Measurements from ENCODE around the gene TRPM8.

TRPM8 gene

DNA sequence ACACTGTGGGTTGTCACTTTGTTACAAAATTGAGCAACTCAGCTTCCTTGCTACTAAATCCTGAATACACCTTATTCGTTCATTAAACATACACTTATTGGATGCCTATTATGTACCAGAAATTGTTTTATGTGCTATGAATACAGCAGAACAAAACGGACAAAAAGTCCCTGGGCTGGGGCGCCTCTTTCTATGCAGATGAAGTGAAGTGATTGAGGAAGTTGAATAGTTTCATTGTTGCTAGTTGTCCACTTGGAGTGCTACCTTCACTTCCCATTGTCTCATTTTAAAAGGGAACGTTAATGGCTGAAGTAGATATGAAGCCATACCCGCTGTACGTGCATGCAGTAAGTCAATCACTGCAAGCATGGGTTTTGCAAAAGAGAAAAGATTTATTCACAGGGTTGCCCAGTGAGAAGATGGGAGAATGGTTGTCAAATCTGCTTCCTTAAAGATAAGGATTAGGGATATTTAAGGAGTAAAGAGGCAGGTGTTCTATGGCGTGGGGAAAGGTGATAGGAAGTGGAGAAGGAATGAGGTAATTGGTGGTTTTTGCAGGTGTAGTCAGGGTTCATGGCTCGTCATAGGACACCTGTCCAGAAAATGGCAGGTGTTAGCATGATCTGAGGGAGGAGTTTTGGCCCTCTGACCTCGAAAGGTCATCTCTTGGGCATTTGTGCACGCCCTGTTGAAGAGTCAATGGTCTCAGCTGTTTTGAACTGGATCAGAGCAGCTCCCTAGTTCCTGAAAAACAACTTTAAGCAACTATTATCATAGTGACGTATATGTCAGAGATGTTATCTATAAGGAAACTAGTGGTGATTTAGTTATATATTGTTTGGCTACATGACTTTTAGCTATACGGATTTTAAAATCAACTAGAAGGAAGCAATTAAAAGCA is 23.5 kb downstream of the TRPM8 start:
- Histone ChIP-seq H3K4me1 (ENCODE audit: control insufficient read depth, insufficient read depth, low read length) (peaks cover 5% of the 10 kb centered on the region), H3K4me3 (ENCODE audit: low read length) (no peak overlapping the region), H3K36me3 (ENCODE audit: control insufficient read depth, insufficient read depth, low read length) (no peaks in the 10 kb centered on the region), H3K9ac (ENCODE audit: low read length) (no peak overlapping the region), H3K9me3 (ENCODE audit: control insufficient read depth, low read length) (no peaks in the 10 kb centered on the region), H3K27me3 (ENCODE audit: control insufficient read depth, insufficient read depth, low read length) (peaks cover 5% of the 10 kb centered on the region)

GRCh38 chr2:233942731-233943130 is 25.6 kb downstream of the TRPM8 start:
- Histone ChIP-seq H3K9me3 (ENCODE audit: control insufficient read depth, low read length) (no peaks in the 10 kb centered on the region), H3K4me1 (ENCODE audit: control insufficient read depth, insufficient read depth, low read length) (peaks cover 5% of the 10 kb centered on the region), H3K9ac (ENCODE audit: low read length) (no peak overlapping the region), H3K4me3 (ENCODE audit: low read length) (no peak overlapping the region), H3K27me3 (ENCODE audit: control insufficient read depth, insufficient read depth, low read length) (peaks cover 5% of the 10 kb centered on the region), H3K36me3 (ENCODE audit: control insufficient read depth, insufficient read depth, low read length) (no peaks in the 10 kb centered on the region)

DNA sequence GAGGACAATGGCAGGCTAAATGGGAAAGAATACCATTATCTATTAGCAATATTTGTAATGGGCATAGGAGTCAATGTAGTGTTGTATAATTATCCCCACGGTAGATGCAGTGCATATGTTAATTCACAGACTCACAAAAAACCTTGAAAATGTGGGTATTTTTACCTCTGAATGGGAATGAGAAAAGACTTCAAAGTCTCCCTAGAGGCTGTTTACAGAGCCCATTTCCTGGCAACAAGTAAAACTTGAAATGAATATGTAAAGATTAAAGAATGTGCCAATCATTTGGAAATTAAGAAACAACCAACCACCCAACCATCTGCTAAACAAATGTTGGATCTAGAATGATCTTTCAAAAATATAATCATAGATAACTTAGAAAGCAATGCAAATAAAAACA is 27.1 kb downstream of the TRPM8 start:
- Histone ChIP-seq H3K9me3 (ENCODE audit: control insufficient read depth, low read length) (no peaks in the 10 kb centered on the region), H3K4me1 (ENCODE audit: control insufficient read depth, insufficient read depth, low read length) (peaks cover 5% of the 10 kb centered on the region), H3K27me3 (ENCODE audit: control insufficient read depth, insufficient read depth, low read length) (no peaks in the 10 kb centered on the region)

DNA sequence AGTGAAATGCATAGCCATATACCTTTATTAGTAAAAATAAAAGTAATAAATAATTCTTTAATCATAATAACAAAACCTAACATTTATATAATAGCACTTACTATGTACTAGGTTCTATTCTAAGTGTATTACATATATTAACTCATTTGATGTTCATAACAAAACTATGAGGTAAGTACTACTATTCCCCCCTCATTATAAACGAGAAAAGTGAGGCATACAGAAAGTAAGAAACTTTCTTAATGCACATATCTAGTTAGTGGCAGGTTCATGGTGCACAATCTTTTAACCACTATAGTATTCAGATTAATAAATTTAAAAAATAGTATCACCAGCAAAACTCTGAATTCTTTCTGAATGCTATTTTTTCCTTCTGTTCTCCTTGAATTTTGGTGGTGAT is 27.5 kb downstream of the TRPM8 start:
- no peak overlapping the region for H3K9ac ChIP-seq (ENCODE audit: low read length)
- no peaks in the 10 kb centered on the region for H3K36me3 ChIP-seq (ENCODE audit: control insufficient read depth, insufficient read depth, low read length)
- peaks cover 5% of the 10 kb centered on the region for H3K4me1 ChIP-seq (ENCODE audit: control insufficient read depth, insufficient read depth, low read length)
- H3K4me3 ChIP-seq (ENCODE audit: low read length) = no peak overlapping the region
- H3K9me3 ChIP-seq (ENCODE audit: control insufficient read depth, low read length) = no peaks in the 10 kb centered on the region
- H3K27me3 ChIP-seq (ENCODE audit: control insufficient read depth, insufficient read depth, low read length) = no peaks in the 10 kb centered on the region

More for the DNA sequence above, 27.1 kb downstream of the TRPM8 start:
- H3K36me3 ChIP-seq (ENCODE audit: control insufficient read depth, insufficient read depth, low read length) = no peaks in the 10 kb centered on the region
- no peak overlapping the region for H3K4me3 ChIP-seq (ENCODE audit: low read length)
- no peak overlapping the region for H3K9ac ChIP-seq (ENCODE audit: low read length)

- Histone ChIP-seq H3K4me3 (ENCODE audit: low read length) (no peak overlapping the region), H3K4me1 (ENCODE audit: control insufficient read depth, insufficient read depth, low read length) (peaks cover 5% of the 10 kb centered on the region), H3K9ac (ENCODE audit: low read length) (no peak overlapping the region), H3K9me3 (ENCODE audit: control insufficient read depth, low read length) (no peaks in the 10 kb centered on the region), H3K27me3 (ENCODE audit: control insufficient read depth, insufficient read depth, low read length) (no peaks in the 10 kb centered on the region), H3K36me3 (ENCODE audit: control insufficient read depth, insufficient read depth, low read length) (no peaks in the 10 kb centered on the region)
These were observed 28.0 kb downstream of the TRPM8 start for GRCh38 chr2:233945146-233945545.

GRCh38 chr2:233950078-233950825 is 33.1 kb downstream of the TRPM8 start:
- no peaks in the 10 kb centered on the region for H3K36me3 ChIP-seq (ENCODE audit: control insufficient read depth, insufficient read depth, low read length)
- no peak overlapping the region for H3K4me3 ChIP-seq (ENCODE audit: low read length)
- no peaks in the 10 kb centered on the region for H3K9me3 ChIP-seq (ENCODE audit: control insufficient read depth, low read length)
- H3K9ac ChIP-seq (ENCODE audit: low read length) = no peak overlapping the region
- no peaks in the 10 kb centered on the region for H3K27me3 ChIP-seq (ENCODE audit: control insufficient read depth, insufficient read depth, low read length)
- H3K4me1 ChIP-seq (ENCODE audit: control insufficient read depth, insufficient read depth, low read length) = no peaks in the 10 kb centered on the region

GRCh38 chr2:233952335-233952734 is 35.2 kb downstream of the TRPM8 start:
- no peaks in the 10 kb centered on the region for H3K36me3 ChIP-seq (ENCODE audit: control insufficient read depth, insufficient read depth, low read length)
- H3K4me1 ChIP-seq (ENCODE audit: control insufficient read depth, insufficient read depth, low read length) = no peaks in the 10 kb centered on the region
- H3K4me3 ChIP-seq (ENCODE audit: low read length) = no peak overlapping the region
- no peaks in the 10 kb centered on the region for H3K9me3 ChIP-seq (ENCODE audit: control insufficient read depth, low read length)
- H3K9ac ChIP-seq (ENCODE audit: low read length) = no peak overlapping the region
- no peaks in the 10 kb centered on the region for H3K27me3 ChIP-seq (ENCODE audit: control insufficient read depth, insufficient read depth, low read length)

DNA sequence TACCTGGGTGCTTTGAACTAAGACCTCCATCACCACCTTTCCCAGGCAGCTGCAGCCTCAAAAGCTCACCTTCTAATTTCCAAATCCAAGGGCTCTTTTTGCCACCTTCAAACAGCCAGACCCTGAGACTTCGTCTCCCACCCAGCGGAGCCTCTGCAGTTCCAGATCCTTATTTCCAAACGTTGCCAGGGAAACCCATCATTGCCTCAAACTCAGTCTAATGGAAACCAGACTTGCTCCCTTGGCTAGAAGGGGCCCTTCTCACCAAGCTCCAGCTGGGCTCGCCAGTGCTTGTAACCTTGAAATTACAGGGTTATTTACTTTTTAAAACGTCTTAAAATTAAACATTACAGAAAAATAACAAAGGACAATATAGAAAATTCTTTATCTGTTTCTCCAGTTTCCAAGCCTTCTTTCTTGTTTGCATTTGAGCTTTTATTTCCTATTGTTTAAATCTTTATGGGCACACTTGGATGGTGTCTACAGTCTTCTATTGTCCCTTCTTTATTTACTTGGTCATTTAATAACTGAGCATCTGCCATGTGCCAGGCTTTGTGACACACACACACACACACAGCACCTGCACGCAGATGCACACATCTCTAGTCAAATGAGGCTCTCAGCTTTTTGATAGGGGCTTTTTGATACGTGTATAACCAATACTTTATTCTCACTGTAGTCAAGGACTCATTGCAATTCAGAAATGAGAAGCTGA is 36.1 kb downstream of the TRPM8 start:
- no peaks in the 10 kb centered on the region for H3K27me3 ChIP-seq (ENCODE audit: control insufficient read depth, insufficient read depth, low read length)

GRCh38 chr2:233960203-233960602 is 43.0 kb downstream of the TRPM8 start:
- Histone ChIP-seq H3K36me3 (ENCODE audit: control insufficient read depth, insufficient read depth, low read length) (no peaks in the 10 kb centered on the region), H3K27me3 (ENCODE audit: control insufficient read depth, insufficient read depth, low read length) (no peaks in the 10 kb centered on the region), H3K4me3 (ENCODE audit: low read length) (no peak overlapping the region), H3K9ac (ENCODE audit: low read length) (no peak overlapping the region), H3K9me3 (ENCODE audit: control insufficient read depth, low read length) (no peaks in the 10 kb centered on the region), H3K4me1 (ENCODE audit: control insufficient read depth, insufficient read depth, low read length) (peaks cover 4% of the 10 kb centered on the region)

More for the DNA sequence above, 36.1 kb downstream of the TRPM8 start:
- no peak overlapping the region for H3K9ac ChIP-seq (ENCODE audit: low read length)
- H3K9me3 ChIP-seq (ENCODE audit: control insufficient read depth, low read length) = no peaks in the 10 kb centered on the region
- H3K4me3 ChIP-seq (ENCODE audit: low read length) = no peak overlapping the region
- no peaks in the 10 kb centered on the region for H3K4me1 ChIP-seq (ENCODE audit: control insufficient read depth, insufficient read depth, low read length)
- H3K36me3 ChIP-seq (ENCODE audit: control insufficient read depth, insufficient read depth, low read length) = no peaks in the 10 kb centered on the region

DNA sequence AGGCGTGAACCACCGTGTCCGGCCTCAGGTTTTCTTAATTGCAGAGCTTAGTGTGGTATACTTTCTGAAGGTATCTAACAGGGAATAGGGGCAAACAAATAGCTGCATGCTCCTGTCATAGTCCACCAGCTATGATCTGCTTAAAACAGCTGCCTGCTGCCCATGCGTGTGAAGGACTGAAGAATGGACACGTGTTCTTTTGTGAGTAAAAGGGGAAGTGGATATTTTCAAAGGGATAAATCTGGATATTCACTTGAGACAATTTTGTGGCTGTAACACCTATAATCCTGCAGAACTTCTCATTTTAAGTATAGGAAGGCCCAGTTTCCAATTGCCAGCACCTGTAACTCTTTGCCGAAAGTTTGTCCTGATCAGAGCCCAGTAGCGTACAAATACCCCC is 44.7 kb downstream of the TRPM8 start:
- no peak overlapping the region for H3K9ac ChIP-seq (ENCODE audit: low read length)
- no peaks in the 10 kb centered on the region for H3K36me3 ChIP-seq (ENCODE audit: control insufficient read depth, insufficient read depth, low read length)
- H3K4me1 ChIP-seq (ENCODE audit: control insufficient read depth, insufficient read depth, low read length) = peaks cover 4% of the 10 kb centered on the region
- no peaks in the 10 kb centered on the region for H3K9me3 ChIP-seq (ENCODE audit: control insufficient read depth, low read length)
- H3K4me3 ChIP-seq (ENCODE audit: low read length) = no peak overlapping the region
- H3K27me3 ChIP-seq (ENCODE audit: control insufficient read depth, insufficient read depth, low read length) = no peaks in the 10 kb centered on the region

DNA sequence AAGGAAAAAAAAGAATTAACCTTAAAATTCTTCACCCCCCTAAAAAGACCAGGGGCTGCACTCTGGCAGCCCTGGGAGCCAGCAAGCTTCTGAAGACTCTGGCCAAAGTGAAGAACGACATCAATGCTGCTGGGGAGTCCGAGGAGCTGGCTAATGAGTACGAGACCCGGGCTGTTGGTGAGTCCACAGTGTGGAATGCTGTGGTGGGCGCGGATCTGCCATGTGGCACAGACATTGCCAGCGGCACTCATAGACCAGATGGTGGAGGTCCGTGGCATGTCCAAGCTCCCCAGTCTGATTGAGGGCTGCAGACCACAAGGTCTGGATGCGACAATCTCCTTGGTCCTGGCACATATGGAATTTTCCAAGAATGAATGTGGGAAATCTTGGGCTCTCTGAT is 47.4 kb downstream of the TRPM8 start:
- Histone ChIP-seq H3K36me3 (ENCODE audit: control insufficient read depth, insufficient read depth, low read length) (no peaks in the 10 kb centered on the region), H3K9me3 (ENCODE audit: control insufficient read depth, low read length) (no peaks in the 10 kb centered on the region)

More for the DNA sequence above, 47.4 kb downstream of the TRPM8 start:
- no peak overlapping the region for H3K9ac ChIP-seq (ENCODE audit: low read length)
- peaks cover 4% of the 10 kb centered on the region for H3K4me1 ChIP-seq (ENCODE audit: control insufficient read depth, insufficient read depth, low read length)
- no peak overlapping the region for H3K4me3 ChIP-seq (ENCODE audit: low read length)
- no peaks in the 10 kb centered on the region for H3K27me3 ChIP-seq (ENCODE audit: control insufficient read depth, insufficient read depth, low read length)
